NCI-H2107 treated with DMSO at 0.1 percent for 48 hours (cell line): ENCODE data around the gene NR3C2.
"Not testable (repeated sequence)": the region's sequence is repeated elsewhere in the genome, so short reads cannot be mapped to it uniquely, and the experiment has no call there.

Source experiments
- DNase-seq: peaks from one replicate; lab custom pipeline; 2025; ENCODE audit not compliant: unreplicated experiment; lab: John Stamatoyannopoulos, UW

The NR3C2 gene

GRCh38 chr4:148116264-148116663 is 325.9 kb downstream of the NR3C2 start:
- DNase-seq: no peak

GRCh38 chr4:148114436-148114835 is 327.8 kb downstream of the NR3C2 start:
- no peak for DNase-seq

GRCh38 chr4:148112231-148112982 is 329.8 kb downstream of the NR3C2 start:
- peak; percentile 71 for DNase-seq

GRCh38 chr4:148110169-148110568 is 332.0 kb downstream of the NR3C2 start:
- DNase-seq: no peak

- DNase-seq: no peak
These were observed 333.0 kb downstream of the NR3C2 start for GRCh38 chr4:148109216-148109615.

- DNase-seq: no peak
These were observed 333.4 kb downstream of the NR3C2 start for GRCh38 chr4:148108766-148109165.

GRCh38 chr4:148103597-148104355 is 338.4 kb downstream of the NR3C2 start:
- no peak for DNase-seq

GRCh38 chr4:148101790-148102189 is 340.4 kb downstream of the NR3C2 start:
- DNase-seq: no peak

GRCh38 chr4:148101235-148101634 is 341.0 kb downstream of the NR3C2 start:
- DNase-seq: no peak

GRCh38 chr4:148097801-148098200 is 344.4 kb downstream of the NR3C2 start:
- no peak for DNase-seq

GRCh38 chr4:148095346-148095923 is 346.8 kb downstream of the NR3C2 start:
- no peak for DNase-seq

- DNase-seq: no peak
These were observed 348.1 kb downstream of the NR3C2 start for GRCh38 chr4:148094149-148094548.

GRCh38 chr4:148093065-148093464 is 349.1 kb downstream of the NR3C2 start:
- DNase-seq: no peak

GRCh38 chr4:148092316-148093014 is 349.7 kb downstream of the NR3C2 start:
- no peak for DNase-seq

- DNase-seq: no peak
These were observed 350.3 kb downstream of the NR3C2 start for GRCh38 chr4:148091896-148092295.

GRCh38 chr4:148090503-148091476 is 351.4 kb downstream of the NR3C2 start:
- DNase-seq: no peak

GRCh38 chr4:148090029-148090428 is 352.2 kb downstream of the NR3C2 start:
- DNase-seq: no peak

GRCh38 chr4:148089624-148090023 is 352.6 kb downstream of the NR3C2 start:
- no peak for DNase-seq

- DNase-seq: not testable (repeated sequence)
These were observed 359.1 kb downstream of the NR3C2 start for GRCh38 chr4:148083073-148083472.

- DNase-seq: no peak
These were observed 360.5 kb downstream of the NR3C2 start for GRCh38 chr4:148081745-148082144.
